HG02840 (cell line): ENCODE measurements around the gene LHPP.
"Not testable (repeated sequence)": the region's sequence is repeated elsewhere in the genome, so short reads cannot be mapped to it uniquely, and the experiment has no call there.

ENCODE experiments used
- ATAC-seq: cut with Tn5 transposase; IDR thresholded peaks from one replicate; pipeline ENCODE4 v1.9.1; 2021; ENCODE audit warnings: mild to moderate bottlenecking, moderate library complexity, moderate number of reproducible peaks; ENCODE audit not compliant: unreplicated experiment, low FRiP score

Gene LHPP

DNA sequence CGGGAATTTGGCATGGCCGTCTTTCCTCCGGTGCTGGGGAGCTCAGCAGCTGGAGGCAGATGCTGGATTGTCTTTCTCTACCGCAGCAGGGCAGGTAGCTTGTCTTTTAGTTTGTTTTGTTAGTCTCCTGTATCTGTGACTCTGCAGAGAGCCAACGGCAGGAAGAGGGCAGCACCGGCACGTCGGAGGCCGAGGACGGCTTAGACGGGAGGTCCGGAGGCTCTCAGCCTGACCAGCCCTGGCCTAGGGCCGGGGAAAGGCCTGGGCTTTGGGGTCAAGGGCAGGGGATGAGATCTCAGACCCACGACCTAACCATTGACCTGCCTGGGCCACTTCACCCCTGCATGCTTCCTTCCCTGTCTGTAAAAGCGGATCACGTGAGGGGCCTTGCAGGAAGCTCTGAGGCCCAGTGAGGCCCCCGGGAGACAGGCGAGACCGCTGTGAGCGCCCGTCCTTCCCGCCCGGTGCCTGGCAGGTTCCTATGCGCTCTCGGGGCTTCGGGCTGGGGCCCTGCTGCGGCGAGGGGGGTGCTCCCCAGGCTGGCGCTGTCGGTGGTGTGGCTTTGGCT is 72.7 kb downstream of the LHPP start:
- no peak for ATAC-seq

- no peak for ATAC-seq
Observed at GRCh38 chr10:124534826-124535601, 73.4 kb downstream of the LHPP start.

- no peak for ATAC-seq
Observed at GRCh38 chr10:124535731-124536495, 74.3 kb downstream of the LHPP start.

- ATAC-seq: no peak
Observed at GRCh38 chr10:124536496-124537050, 75.0 kb downstream of the LHPP start.

- no peak for ATAC-seq
Observed at GRCh38 chr10:124537166-124537725, 75.6 kb downstream of the LHPP start.

DNA sequence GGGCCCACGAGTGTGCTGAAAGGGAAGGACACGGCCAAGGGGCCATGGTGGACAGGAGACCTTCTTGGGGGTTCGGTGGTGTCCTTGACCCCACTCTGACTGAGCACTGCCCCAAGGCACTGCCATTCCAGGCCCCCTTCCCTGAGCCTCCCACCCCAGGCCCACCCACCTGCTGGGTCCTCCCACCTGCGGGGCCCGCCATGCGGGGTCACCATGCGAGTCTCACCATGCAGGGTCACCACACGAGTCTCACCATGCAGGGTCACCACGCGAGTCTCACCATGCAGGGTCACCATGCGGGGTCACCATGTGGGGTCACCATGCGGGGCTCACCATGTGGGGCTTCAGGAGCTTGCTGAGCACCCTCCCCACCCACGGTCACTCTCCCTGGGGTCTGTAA is 76.3 kb downstream of the LHPP start:
- ATAC-seq: no peak

GRCh38 chr10:124538706-124539105 is 77.1 kb downstream of the LHPP start:
- no peak for ATAC-seq

GRCh38 chr10:124539935-124540641 is 78.5 kb downstream of the LHPP start:
- no peak for ATAC-seq

- no peak for ATAC-seq
Observed at GRCh38 chr10:124541076-124541903, 79.7 kb downstream of the LHPP start.

- ATAC-seq: no peak
Observed at GRCh38 chr10:124542336-124542735, 80.7 kb downstream of the LHPP start.

- no peak for ATAC-seq
Observed at GRCh38 chr10:124543146-124543545, 81.5 kb downstream of the LHPP start.

DNA sequence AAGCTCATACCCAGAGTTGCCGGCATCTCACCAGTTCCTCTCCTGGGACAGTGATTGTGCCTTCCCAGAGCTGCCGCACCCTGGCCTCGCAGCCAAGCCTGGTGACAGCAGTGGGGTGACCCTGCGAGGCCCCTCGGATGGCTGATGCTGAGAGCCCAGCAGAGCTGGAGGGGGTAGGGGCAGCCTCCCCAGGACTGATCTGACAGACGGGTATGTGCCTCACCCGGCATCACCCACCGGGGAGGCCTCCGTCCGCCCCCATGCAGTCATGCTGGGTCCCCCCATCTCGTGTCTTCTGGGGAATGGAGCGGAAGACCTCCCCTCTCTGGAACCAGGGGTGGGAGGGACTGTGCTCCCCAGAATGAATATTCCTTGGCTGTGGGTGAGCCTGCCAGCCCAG is 82.3 kb downstream of the LHPP start:
- no peak for ATAC-seq

DNA sequence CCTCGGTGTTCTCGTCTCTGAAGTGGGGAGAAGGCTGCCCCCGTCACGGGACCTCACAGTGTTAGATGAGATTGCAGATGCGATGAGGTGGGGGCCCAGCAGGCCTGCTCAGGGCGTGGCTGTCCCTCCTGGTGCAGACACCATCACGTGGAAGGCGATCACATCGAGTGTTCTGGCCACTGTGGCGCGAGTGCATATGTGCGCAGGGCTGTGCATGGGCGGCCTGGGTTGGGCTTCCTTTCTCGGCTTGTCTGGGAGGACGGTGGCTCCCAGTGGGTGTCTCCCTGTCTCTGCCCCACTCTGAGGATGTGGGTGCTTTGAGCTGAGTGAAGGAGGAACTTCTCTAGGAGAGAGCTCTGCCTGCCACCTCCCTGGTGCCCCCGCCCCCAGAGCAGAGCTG is 83.1 kb downstream of the LHPP start:
- no peak for ATAC-seq

DNA sequence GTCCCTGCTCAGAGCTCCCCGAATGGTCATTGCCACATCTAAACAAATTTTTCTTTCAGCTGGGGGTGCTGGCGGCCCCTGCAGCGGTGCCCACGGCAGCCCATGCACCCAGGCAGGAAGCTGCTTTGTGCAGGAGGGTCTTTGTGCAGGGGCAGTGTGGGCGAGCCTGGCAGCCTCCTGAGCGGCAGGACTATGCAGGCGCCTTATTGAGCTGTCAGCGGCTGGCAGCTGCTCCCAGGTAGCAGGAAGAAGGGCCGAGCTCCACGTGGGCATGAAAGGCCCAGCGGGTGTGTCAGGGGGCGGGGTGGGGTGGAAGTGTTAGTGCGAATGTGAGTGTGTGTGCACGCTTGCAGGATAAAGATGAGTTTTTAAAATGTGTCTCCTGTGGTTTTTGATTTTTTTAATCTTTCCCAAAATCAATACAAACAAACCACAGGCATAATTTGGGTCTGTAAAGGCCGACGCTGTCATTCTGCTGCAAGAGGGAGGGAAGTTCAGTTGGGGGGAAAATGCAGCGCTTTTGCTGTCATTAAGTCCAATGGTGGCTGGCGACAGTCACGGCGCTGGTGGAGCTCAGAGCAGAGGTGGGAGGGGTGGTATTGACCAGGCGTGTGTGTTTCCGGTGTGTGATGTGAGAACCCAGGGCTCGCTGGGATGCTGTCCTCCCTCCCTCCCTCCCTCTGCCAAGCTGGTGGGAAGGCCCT is 83.9 kb downstream of the LHPP start:
- no peak for ATAC-seq

DNA sequence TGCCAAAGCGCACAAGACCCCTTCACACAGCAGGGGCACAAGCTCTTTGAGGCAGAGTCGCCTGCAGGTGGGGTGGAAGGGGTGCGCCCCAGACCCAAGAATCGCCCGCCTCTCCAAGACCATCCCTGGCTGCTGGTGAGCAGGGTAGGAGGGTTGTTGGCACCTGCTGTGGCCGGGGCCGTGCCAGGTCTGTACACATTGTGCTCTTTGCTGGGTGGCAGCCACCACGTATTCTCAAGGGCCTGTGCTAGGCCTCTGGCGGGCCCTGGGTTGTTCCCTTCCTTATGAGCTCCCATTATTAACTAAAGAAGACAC is 84.4 kb downstream of the LHPP start:
- ATAC-seq: no peak

DNA sequence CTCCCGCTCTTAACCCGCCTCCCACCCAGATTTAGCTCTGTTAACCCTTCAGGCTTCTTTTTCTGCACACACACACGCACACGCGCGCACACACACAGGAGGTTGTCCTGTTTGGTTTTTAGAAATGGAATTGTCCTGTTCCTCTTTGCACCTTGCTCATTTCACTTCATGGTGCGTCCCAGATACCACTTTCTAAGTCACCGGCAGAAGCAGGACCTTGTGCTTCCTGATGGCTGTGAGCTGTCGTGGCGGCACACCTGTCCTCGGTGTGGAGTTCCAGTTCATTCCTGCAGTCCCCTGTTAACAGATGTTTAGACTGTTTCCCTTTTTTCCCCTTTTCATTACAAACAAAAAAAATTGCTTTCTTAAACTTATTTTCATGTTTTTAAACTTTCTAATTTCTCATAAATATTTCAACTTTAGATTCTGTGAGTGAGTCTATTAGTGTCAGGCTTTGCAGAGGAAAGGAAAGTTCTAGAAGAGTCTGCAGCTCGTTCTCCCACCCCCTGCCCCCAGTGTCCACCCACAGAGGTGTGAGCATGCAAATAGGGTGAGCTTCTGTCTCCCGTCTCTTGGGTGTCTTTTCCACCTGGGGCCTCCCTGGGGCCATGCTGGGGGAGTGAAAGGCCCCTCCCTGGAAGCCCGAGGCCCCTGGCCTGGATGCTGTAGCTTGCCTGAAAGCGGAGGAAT is 85.5 kb downstream of the LHPP start:
- ATAC-seq: no peak

- no peak for ATAC-seq
Observed at GRCh38 chr10:124547647-124548168, 86.1 kb downstream of the LHPP start.

DNA sequence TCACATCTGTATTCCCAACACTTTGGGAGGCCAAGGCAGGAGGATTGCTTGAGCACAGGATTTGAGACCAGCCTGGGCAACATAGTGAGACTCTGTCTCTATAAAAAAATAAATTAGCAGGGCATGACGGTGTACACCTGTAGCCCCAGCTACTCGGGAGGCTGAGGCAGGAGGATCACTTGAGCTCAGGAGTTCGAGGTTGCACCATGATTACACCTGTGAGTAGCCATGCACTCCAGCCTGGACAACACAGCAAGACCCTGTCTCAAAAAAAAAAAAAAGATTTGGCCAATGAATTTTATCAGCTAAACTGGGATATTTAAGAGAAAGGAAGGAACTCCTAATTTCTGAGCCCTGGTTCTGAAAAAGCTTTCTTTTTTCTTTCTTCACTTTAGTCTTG is 87.5 kb downstream of the LHPP start:
- ATAC-seq: not testable (repeated sequence)
